Mammary microvascular endothelial cell (primary cell): Measurements from ENCODE around the gene HERC5. TPM values are rescaled to one million over a fixed set of nuclear protein-coding genes. Genes with fewer than 3 reads are reported as not detected.

Experiments used
- total RNA-seq: library from RNA; depleted of rRNA; stranded (reverse); fragments of >200 nt; gene quantifications from 2 replicates; pipeline ENCODE4 v1.2.3, GENCODE V29; 2015

The HERC5 gene
- 5.0 and 6.2 TPM in 2 replicates for total RNA-seq

GRCh38 chr4:88456670-88457306 is at the start of gene HERC5:
Gene HERC5, plus strand, starts transcription at chr4:88457119. Its CDS starts 151 bp downstream, at chr4:88457270.

GRCh38 chr4:88523325-88524129 is 66.6 kb downstream of the HERC5 start, which contains the start of gene PYURF:
Gene PYURF, minus strand, starts transcription at chr4:88523776. Its CDS starts 76 bp downstream, at chr4:88523700.

Other genes with a start within 250 kb of the HERC5 start
- gene PPM1K, start 172.6 kb upstream of the HERC5 start, total RNA-seq = 5.1 and 6.3 TPM in 2 replicates
- gene HERC6, start 78.3 kb upstream of the HERC5 start, total RNA-seq = 23.6 and 34.6 TPM in 2 replicates
- 130 and 141 TPM in 2 replicates for gene PYURF, start 66.7 kb downstream of the HERC5 start, total RNA-seq
- gene HERC3, start 135.4 kb downstream of the HERC5 start, total RNA-seq = 13.8 and 15.3 TPM in 2 replicates
- gene NAP1L5, start 240.7 kb downstream of the HERC5 start, total RNA-seq = 6.5 and 6.6 TPM in 2 replicates